ENCODE data around the gene CYP11A1. TPM values are rescaled to one million over a fixed set of nuclear protein-coding genes. Genes with fewer than 3 reads are reported as not detected.
A peak's percentile ranks its signal among the peaks of the same experiment; 100 is the strongest.

Gene CYP11A1
- total RNA-seq, 1 donor from 2014 or later: 62.4 TPM

DNA sequence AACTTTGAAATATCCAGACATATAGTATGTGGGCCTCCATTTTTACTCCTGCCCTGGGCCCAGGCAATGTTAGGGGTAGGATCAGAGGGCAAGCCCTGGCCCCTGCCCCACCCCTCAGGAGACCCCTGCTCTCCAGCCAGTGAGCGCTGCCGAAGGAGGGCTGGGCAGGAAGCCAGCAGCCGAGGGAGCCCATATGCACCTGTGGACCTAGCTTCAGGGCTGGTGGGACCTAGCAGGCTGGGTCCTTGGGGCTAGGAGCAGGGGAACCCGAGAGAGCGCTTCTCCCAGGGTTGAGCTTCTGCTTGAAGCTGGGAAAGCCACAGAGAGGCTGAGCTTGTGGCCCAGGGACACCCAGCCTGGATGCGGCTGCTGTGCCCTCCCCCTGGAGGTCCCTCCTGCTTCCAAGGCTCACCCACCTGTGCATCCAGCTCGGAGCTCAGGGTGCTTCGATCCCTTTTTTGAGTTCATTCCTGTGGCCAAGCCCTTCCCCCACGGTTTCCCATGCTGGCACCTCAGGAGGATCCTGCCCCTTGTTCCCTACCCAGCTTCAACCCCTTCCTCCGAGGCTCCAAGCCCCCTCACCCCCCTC lies 21.0 kb upstream of the CYP11A1 start:
- intact Hi-C loops (cut with DNase I): no loop called here
- H3K27me3 ChIP-seq: no peaks in the 10 kb centered on the region

GRCh38 chr15:74387621-74388362 lies 20.3 kb upstream of the CYP11A1 start:
- intact Hi-C loops (cut with DNase I): no loop called here
- no peak for TF ChIP-seq CTCF (IDR thresholded peaks at IDR 0.05)
- Histone ChIP-seq H3K9me3 (no peaks in the 10 kb centered on the region), H3K27me3 (no peaks in the 10 kb centered on the region), H3K4me1 (peaks cover 0 to 5% of the 10 kb centered on the region in 2 donors), H3K36me3 (no peaks in the 10 kb centered on the region), H3K27ac (no peak overlapping the region), H3K4me3 (no peak overlapping the region)
- DNase-seq (ENCODE audit: low spot score in 2 of 2): no peak

More for the DNA sequence above, 21.0 kb upstream of the CYP11A1 start:
- Histone ChIP-seq H3K9me3 (no peaks in the 10 kb centered on the region), H3K4me3 (no peak overlapping the region), H3K27ac (no peak overlapping the region), H3K4me1 (peaks cover 0 to 5% of the 10 kb centered on the region in 2 donors), H3K36me3 (no peaks in the 10 kb centered on the region)
- TF ChIP-seq CTCF (IDR thresholded peaks at IDR 0.05): no peak
- no peak for DNase-seq (ENCODE audit: low spot score in 2 of 2)

DNA sequence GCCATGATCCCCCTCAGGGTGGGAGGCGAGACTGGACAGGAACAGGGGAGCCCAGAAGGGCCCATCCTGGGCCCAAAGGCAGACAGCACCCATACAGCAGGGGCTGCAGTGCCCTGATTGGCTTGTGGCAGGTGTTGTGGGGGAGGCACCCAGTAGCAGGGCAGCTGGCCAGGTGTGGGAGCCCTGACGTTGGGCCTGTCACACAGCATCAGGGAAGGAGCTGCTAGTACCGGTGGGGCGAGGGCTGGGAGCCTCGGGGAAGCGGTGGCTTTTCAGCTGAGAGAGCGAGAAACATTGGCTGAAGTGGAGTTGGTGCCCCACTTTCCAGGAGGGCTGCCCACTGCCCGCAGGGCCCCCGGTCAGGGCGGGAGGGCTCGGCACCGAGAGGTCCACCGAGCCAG lies 19.7 kb upstream of the CYP11A1 start:
- TF ChIP-seq CTCF (IDR thresholded peaks at IDR 0.05): no peak
- no peak for DNase-seq (ENCODE audit: low spot score in 2 of 2)
- H3K4me3 ChIP-seq: no peak overlapping the region
- intact Hi-C loops (cut with DNase I): no loop called here
- H3K9me3 ChIP-seq: no peaks in the 10 kb centered on the region
- no peak overlapping the region for H3K27ac ChIP-seq
- peaks cover 0 to 5% of the 10 kb centered on the region in 2 donors for H3K4me1 ChIP-seq
- no peaks in the 10 kb centered on the region for H3K27me3 ChIP-seq
- no peaks in the 10 kb centered on the region for H3K36me3 ChIP-seq

DNA sequence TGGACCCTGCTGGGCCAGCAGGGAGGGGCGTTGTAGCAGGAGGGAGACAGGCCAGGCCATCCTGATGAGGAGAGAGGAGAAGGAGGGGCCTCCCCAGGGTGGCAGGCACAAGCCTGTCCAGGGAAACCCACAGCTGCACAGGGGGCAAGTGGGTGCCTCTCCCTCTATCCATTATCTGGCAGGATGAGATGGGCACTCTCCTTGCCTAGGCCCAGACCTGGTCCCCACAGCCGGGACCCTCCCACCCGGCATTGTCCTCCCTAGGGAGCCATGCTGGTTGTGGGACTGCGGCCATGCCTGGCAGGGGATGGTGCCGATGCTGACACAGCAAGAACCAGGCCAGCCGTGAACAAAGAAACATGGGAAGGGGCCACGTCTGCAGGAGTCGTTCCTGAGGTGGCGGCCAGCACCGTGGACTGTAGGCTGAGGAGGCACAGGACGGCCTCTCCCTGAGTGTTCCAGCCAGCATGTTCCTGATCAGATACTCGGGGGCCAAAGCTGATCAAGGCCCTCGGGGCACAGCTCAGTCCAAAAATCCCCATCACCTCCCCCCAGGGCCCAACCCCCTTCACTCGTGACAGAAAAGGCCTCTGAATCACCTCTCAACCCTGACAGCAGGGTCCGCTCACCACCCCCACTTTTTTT lies 19.2 kb upstream of the CYP11A1 start:
- Histone ChIP-seq H3K4me3 (no peak overlapping the region), H3K4me1 (peaks cover 0 to 5% of the 10 kb centered on the region in 2 donors), H3K36me3 (no peaks in the 10 kb centered on the region), H3K27ac (no peak overlapping the region), H3K27me3 (no peaks in the 10 kb centered on the region), H3K9me3 (no peaks in the 10 kb centered on the region)
- no peak for DNase-seq (ENCODE audit: low spot score in 2 of 2)
- intact Hi-C loops (cut with DNase I): no loop called here
- no peak for TF ChIP-seq CTCF (IDR thresholded peaks at IDR 0.05)

DNA sequence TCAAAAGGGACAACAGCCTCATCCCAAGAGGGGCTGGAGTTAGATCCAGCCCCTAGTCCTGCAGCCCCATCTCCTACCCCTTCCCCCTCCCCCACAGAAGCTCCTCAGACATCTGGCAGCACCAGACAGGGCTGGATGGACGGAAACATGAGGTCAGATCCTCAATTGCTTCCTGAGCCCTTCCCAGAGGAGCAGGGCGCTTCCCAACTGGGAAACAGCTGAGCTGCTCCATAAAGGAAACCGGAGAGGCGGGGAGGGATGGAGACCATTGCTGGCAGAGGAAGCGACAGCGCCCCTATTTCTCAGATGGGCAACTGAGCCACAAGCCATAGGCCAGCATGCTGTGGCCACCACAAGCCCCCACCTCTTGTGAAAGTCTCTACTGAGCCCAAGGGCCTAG lies 18.3 kb upstream of the CYP11A1 start:
- TF ChIP-seq CTCF (IDR thresholded peaks at IDR 0.05): no peak
- Histone ChIP-seq H3K4me3 (no peak overlapping the region), H3K36me3 (no peaks in the 10 kb centered on the region), H3K27ac (peak overlapping the region in 1 of 2 donors; percentile 12), H3K27me3 (no peaks in the 10 kb centered on the region), H3K4me1 (peaks cover 0 to 5% of the 10 kb centered on the region in 2 donors), H3K9me3 (no peaks in the 10 kb centered on the region)
- DNase-seq (ENCODE audit: low spot score in 2 of 2): no peak
- intact Hi-C loops (cut with DNase I): no loop called here

All from ascending aorta (tissue), 2 donors.